ENCODE data around the gene LMTK3. TPM values are rescaled to one million over a fixed set of nuclear protein-coding genes. Genes with fewer than 3 reads are reported as not detected.

LMTK3 gene
- total and polyA plus RNA-seq, 2 of the 13 experiments (the other 11 are each of a cell fraction or from before 2014, with no cell fraction given) = 0.18 to 0.29 TPM

DNA sequence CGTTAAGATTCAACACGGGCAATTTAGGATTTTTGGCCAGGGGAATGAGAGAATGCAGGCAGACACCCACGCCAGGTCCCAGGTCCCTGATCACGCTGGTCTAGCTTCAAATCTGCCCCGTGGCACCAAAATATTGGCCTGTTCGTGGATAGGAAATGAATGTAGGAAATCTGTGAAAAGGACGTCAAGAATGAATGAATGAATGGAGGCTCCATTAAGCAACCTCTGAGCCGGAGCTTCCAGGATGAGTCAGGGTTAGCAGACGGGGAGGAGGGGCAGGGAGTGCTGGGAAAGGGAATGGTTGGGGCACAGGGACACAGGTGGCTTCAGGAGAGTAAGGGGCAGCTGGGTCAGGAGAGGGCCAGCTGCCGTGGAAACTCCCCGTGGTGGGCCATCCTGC, 44.5 kb upstream of the LMTK3 start (continued):
- no peak for TF ChIP-seq PRPF4 (IDR thresholded peaks at IDR 0.05; ENCODE audit: low read depth, low read length, poor library complexity, severe bottlenecking)
- TF ChIP-seq SMAD1 (CRISPR knock-in tag; IDR thresholded peaks at IDR 0.05; ENCODE audit: borderline replicate concordance, low read depth) = no peak
- TF ChIP-seq SPEN (CRISPR knock-in tag; IDR thresholded peaks at IDR 0.05; ENCODE audit: low read depth) = peak; percentile 30; the same call in 1 of the 2 replicates
- TF ChIP-seq HCFC1 (IDR thresholded peaks at IDR 0.05; ENCODE audit: low read depth, low read length) = no peak
- TF ChIP-seq CEBPB (IDR thresholded peaks at IDR 0.05; ENCODE audit: borderline replicate concordance, low read depth, low read length) = peak; percentile 87
- TF ChIP-seq RBFOX2 (IDR thresholded peaks at IDR 0.05; ENCODE audit: low read depth, low read length) = no peak
- TF ChIP-seq, protein P1, sequence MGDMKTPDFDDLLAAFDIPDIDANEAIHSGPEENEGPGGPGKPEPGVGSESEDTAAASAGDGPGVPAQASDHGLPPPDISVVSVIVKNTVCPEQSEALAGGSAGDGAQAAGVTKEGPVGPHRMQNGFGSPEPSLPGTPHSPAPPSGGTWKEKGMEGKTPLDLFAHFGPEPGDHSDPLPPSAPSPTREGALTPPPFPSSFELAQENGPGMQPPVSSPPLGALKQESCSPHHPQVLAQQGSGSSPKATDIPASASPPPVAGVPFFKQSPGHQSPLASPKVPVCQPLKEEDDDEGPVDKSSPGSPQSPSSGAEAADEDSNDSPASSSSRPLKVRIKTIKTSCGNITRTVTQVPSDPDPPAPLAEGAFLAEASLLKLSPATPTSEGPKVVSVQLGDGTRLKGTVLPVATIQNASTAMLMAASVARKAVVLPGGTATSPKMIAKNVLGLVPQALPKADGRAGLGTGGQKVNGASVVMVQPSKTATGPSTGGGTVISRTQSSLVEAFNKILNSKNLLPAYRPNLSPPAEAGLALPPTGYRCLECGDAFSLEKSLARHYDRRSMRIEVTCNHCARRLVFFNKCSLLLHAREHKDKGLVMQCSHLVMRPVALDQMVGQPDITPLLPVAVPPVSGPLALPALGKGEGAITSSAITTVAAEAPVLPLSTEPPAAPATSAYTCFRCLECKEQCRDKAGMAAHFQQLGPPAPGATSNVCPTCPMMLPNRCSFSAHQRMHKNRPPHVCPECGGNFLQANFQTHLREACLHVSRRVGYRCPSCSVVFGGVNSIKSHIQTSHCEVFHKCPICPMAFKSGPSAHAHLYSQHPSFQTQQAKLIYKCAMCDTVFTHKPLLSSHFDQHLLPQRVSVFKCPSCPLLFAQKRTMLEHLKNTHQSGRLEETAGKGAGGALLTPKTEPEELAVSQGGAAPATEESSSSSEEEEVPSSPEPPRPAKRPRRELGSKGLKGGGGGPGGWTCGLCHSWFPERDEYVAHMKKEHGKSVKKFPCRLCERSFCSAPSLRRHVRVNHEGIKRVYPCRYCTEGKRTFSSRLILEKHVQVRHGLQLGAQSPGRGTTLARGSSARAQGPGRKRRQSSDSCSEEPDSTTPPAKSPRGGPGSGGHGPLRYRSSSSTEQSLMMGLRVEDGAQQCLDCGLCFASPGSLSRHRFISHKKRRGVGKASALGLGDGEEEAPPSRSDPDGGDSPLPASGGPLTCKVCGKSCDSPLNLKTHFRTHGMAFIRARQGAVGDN (CRISPR knock-in tag; IDR thresholded peaks at IDR 0.05) = peak; percentile 39
- peak; percentile 53 for TF ChIP-seq NR2F6 (IDR thresholded peaks at IDR 0.05)
- TF ChIP-seq NR2F6 (CRISPR knock-in tag; IDR thresholded peaks at IDR 0.05) = no peak
- TF ChIP-seq ZNF644 (CRISPR knock-in tag; IDR thresholded peaks at IDR 0.05; ENCODE audit: low read depth) = peak; percentile 79
- no peak for TF ChIP-seq FOXJ3 (CRISPR knock-in tag; IDR thresholded peaks at IDR 0.05; ENCODE audit: borderline replicate concordance)
- peak; percentile 53; the same call in 1 of the 2 replicates for TF ChIP-seq ELF3 (CRISPR knock-in tag; IDR thresholded peaks at IDR 0.05)
- TF ChIP-seq, protein P2, sequence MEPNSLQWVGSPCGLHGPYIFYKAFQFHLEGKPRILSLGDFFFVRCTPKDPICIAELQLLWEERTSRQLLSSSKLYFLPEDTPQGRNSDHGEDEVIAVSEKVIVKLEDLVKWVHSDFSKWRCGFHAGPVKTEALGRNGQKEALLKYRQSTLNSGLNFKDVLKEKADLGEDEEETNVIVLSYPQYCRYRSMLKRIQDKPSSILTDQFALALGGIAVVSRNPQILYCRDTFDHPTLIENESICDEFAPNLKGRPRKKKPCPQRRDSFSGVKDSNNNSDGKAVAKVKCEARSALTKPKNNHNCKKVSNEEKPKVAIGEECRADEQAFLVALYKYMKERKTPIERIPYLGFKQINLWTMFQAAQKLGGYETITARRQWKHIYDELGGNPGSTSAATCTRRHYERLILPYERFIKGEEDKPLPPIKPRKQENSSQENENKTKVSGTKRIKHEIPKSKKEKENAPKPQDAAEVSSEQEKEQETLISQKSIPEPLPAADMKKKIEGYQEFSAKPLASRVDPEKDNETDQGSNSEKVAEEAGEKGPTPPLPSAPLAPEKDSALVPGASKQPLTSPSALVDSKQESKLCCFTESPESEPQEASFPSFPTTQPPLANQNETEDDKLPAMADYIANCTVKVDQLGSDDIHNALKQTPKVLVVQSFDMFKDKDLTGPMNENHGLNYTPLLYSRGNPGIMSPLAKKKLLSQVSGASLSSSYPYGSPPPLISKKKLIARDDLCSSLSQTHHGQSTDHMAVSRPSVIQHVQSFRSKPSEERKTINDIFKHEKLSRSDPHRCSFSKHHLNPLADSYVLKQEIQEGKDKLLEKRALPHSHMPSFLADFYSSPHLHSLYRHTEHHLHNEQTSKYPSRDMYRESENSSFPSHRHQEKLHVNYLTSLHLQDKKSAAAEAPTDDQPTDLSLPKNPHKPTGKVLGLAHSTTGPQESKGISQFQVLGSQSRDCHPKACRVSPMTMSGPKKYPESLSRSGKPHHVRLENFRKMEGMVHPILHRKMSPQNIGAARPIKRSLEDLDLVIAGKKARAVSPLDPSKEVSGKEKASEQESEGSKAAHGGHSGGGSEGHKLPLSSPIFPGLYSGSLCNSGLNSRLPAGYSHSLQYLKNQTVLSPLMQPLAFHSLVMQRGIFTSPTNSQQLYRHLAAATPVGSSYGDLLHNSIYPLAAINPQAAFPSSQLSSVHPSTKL (CRISPR knock-in tag; IDR thresholded peaks at IDR 0.05) = peak; percentile 24; the same call in 1 of the 2 replicates
- peak; percentile 83 for TF ChIP-seq CEBPG (CRISPR knock-in tag; IDR thresholded peaks at IDR 0.05)
- 0 out of 2 replicates have a peak, but pooled peaks have one; percentile 8 for TF ChIP-seq ZNF12 (CRISPR knock-in tag; IDR thresholded peaks at IDR 0.05)
- TF ChIP-seq NR2F1 (CRISPR knock-in tag; IDR thresholded peaks at IDR 0.05) = peak in 1 of 2 experiments; percentile 47; a peak in 1 of 4 replicates
- peak; percentile 31; the same call in 1 of the 2 replicates for TF ChIP-seq SIN3A (IDR thresholded peaks at IDR 0.05; ENCODE audit: borderline replicate concordance, low read depth, low read length)
- TF ChIP-seq, protein P3, sequence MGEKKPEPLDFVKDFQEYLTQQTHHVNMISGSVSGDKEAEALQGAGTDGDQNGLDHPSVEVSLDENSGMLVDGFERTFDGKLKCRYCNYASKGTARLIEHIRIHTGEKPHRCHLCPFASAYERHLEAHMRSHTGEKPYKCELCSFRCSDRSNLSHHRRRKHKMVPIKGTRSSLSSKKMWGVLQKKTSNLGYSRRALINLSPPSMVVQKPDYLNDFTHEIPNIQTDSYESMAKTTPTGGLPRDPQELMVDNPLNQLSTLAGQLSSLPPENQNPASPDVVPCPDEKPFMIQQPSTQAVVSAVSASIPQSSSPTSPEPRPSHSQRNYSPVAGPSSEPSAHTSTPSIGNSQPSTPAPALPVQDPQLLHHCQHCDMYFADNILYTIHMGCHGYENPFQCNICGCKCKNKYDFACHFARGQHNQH (CRISPR knock-in tag; IDR thresholded peaks at IDR 0.05) = no peak
- no peak for TF ChIP-seq ZNF256 (CRISPR knock-in tag; conservative IDR thresholded peaks at IDR 0.05)
- TF ChIP-seq NR2C2 (CRISPR knock-in tag; IDR thresholded peaks at IDR 0.05; ENCODE audit: borderline replicate concordance) = peak; percentile 35; the same call in 1 of the 2 replicates
- TF ChIP-seq SKI (IDR thresholded peaks at IDR 0.05; ENCODE audit: partially characterized antibody) = peak; percentile 53

Measured in HepG2 (cell line).